Endometrial microvascular endothelial cells (primary cell): ENCODE measurements around the gene SMIM34. TPM values are rescaled to one million over a fixed set of nuclear protein-coding genes. Genes with fewer than 3 reads are reported as not detected.
"Not testable (repeated sequence)": the region's sequence is repeated elsewhere in the genome, so short reads cannot be mapped to it uniquely, and the experiment has no call there.

Experiments
- in situ Hi-C: cut with HindIII; loops from 2 replicates; pipeline ENCODE4 v1.10.0; 2017; ENCODE audit warnings: low sequenced_read_pairs, low pct_unique_long_range_greater_than_20kb; ENCODE audit errors: inconsistent ontology term
- total RNA-seq: library from RNA; depleted of rRNA; stranded (reverse); fragments of >200 nt; gene quantifications from one replicate; pipeline ENCODE4 v1.2.3, GENCODE V29; 2015; ENCODE audit errors: inconsistent ontology term

Gene SMIM34, protein sequence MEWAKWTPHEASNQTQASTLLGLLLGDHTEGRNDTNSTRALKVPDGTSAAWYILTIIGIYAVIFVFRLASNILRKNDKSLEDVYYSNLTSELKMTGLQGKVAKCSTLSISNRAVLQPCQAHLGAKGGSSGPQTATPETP
- not detected for total RNA-seq

DNA sequence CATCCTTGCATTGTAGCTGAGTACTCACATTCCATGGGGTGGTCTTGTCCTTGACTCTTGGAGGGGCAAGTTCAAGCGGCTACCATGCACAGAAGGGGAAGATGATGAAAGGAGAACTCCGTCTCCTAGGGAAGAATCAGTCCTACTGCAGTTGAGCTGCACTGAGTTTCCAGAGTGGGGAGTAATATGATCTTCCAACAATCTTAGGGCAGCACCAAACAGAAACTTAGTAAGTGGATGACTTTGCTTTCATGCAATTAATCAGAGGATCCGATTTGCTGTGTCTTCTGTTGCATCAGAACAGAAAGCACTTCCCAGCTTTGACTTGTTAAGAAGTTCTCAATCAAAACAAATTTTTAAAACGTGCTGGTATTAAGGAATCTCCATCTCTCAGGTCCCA, at the start of gene SMIM34:
SMIM34 (minus strand) TSS at position 147 of the 400 bp plus-strand sequence; CDS start at position 35, 112 bp downstream.
- in situ Hi-C loops, result not testable (repeated sequence)

DNA sequence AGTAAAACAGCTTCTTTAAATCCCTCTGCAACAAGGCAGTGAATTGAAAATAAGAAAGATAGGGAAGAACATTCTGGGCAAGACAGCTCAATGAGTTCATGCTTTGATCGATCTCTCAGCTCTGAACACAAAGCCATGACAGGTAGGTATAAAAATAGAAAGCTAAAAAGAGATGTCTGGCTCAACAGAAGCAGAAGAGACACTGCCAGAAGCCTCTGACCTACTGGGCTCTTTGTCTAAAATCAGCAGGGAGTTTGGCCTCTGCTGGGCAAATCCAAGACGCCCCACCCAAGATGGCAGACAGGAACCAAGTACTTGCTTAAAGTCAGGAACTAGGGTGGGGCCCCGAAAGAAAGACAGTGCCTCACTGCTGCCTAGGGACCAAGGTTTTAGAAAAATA, 43.6 kb upstream of the SMIM34 start:
- in situ Hi-C loops, result not testable (repeated sequence)

DNA sequence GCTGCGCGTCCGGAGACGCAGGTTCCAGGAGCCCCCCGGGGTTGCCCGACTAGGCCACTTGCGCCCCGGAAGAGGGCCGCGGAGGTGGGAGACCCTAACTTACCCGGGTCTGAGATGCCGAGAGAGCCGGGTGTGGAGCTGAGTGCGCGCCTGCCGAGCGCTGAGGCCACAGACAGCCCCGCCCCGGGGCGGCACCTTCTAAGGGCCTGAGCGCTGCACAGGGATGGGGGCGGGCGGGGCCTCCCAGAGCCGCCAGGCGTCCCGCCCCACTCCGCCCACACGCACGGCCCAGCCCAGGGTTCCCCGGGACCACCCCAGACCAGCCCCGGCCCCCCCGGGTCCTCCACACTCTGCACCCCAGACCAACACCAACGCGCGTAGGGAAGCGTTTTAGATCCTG, 35.7 kb upstream of the SMIM34 start:
- in situ Hi-C loops, result not testable (repeated sequence)

DNA sequence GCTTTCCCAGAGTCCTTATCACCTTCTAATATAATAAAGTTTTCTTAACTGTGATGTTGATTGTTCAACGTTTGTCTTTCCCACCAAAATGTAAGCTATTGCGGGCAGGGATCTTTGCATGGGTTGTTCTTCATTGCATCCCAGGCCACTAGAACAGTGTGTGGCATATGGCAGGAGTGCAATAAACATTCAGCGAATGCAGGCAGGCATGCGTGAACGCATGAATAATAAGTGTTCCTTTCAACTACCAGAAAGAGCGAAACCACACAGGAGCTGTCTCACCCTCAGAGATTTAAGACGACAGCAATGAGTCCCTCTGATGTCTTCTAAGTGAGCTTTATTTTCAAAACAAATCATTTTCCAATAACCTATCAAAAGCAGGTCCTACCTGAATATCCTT, 34.5 kb upstream of the SMIM34 start:
- in situ Hi-C loops, result not testable (repeated sequence)

DNA sequence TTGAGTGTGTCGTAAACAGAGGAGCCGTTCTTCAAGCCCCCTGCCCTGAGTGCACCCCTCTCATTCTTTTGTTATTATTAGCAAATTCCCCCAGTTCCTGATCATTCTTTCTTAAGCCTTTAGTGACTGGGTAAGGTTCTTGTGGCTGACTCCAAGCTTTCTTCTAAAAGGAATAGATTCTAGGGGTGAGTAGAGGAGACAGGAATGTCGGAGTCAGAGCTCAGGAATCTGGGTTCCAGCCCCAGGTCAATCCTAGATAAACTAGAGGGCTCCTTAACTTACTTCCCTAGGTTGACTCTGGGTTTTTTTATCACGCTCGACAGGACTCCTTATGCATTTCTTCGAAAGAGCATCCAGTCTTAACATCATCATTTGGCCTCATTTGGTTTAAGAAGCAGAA, 32.4 kb upstream of the SMIM34 start:
- in situ Hi-C loops, result not testable (repeated sequence)

DNA sequence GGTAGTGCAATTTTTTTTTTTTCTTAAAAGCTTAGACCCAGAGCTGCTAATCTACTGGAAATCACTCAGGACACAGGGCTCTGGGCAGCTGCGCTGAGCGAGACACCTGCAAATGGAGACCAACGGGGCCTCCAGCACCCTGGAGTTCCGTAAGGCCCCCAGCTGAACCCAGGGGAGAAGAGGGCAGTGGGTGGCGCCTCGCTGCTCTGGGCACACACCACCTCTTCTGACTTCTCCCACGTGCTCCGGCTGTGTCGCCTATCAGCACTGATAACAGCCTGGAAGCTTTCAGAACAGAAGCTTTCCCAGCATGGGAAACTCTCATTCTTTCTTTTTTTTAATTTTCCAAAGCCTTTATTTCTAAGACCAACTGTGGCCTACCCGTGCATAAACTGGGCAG, 31.9 kb upstream of the SMIM34 start:
- in situ Hi-C loops, result not testable (repeated sequence)

DNA sequence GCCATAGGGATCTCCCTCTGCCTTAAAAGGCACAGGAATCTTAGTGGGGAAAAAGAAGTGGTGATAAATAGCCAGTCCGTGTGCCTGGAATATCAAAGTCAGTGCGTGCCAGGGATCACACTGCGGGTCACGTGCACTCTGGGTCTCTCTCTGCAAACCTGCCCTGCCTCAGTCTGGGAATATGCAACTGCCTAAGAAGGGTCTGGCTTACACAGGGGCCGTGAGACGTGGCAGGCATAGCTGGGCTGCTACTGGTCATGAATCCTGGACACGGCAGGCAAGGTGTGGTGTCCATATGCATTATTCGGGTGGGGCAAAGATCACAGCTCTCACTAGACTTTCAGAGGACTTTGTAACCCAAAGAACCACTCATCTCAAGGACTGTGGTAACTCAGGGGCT, 23.3 kb upstream of the SMIM34 start:
- in situ Hi-C loops, result not testable (repeated sequence)

DNA sequence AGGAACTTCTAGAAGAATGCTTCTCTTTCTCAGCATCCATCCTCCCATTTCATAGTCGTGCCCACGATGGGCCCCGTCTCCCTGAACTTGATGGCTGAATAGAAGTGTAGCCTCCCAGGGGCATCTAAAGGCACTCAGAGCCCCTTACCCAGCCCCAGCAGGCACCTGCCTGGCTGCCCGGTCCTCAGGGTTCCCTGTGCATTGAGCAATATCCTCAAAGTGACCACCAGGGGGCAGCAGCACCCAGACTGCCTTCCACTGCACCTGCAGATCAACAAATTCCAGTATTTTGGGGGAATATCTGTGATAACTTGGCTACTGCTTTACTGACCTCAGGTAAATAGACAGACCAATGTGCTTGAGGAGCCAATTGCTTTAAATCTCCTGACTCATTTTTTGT, 19.7 kb upstream of the SMIM34 start:
- in situ Hi-C loops, result not testable (repeated sequence)

DNA sequence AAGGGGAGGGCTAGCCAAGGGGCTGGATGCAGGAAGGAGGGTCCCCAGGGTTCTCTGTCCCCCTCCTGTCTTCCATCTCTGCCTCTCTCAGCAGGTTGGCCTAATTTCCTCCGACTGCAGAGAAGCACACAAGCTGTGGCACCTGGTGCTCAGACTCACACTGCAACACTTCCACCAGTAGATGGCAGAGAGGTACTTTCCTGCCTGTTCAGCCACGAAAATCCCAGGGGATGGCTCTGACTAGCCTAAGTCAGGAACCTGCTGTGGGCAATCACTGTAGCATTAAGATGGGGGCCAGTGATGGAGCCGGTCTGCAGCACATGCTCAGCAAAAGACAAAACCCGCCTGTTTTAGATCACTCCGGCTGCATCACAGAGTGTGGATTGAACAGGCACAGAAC, 6.0 kb upstream of the SMIM34 start:
- in situ Hi-C loops, result not testable (repeated sequence)

DNA sequence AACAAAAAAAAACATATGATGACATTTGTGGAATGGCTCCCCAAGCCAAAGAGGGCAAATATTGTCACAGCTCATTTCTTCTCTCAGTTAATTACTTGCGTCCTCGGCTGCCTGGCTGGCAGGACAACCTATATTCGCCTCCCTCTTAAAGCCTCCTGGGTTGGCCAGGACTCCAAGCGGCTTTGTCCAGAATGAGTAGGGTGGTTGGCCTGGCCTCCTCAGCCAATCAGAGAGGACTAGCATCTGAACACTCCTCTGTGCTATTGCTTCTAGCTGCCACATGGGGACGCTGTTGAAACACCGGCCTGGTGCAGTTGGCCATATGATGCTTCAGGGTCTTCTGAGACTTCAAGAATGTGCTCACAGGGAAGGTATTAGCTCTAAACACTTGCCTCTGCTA, 4.7 kb upstream of the SMIM34 start:
- in situ Hi-C loops, result not testable (repeated sequence)

DNA sequence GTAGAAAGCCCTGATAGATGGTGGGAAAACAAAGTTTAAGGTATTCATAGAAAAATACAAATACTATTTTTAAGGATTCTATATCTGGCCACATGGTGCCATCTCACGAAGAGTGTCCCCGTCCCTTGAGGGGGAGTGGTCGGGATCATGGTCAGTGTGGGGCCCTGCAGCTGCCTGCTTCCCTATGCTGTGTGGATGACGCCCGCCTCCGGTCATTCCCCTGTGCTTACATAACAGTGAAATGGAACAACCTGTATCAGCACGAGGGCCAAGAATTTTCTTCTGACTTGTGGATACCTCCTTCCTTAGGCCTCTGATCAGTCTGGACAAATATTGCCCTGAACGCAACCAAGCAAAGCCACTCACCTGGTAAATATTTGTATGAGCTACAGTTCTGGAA, 3.6 kb upstream of the SMIM34 start:
- in situ Hi-C loops, result not testable (repeated sequence)

DNA sequence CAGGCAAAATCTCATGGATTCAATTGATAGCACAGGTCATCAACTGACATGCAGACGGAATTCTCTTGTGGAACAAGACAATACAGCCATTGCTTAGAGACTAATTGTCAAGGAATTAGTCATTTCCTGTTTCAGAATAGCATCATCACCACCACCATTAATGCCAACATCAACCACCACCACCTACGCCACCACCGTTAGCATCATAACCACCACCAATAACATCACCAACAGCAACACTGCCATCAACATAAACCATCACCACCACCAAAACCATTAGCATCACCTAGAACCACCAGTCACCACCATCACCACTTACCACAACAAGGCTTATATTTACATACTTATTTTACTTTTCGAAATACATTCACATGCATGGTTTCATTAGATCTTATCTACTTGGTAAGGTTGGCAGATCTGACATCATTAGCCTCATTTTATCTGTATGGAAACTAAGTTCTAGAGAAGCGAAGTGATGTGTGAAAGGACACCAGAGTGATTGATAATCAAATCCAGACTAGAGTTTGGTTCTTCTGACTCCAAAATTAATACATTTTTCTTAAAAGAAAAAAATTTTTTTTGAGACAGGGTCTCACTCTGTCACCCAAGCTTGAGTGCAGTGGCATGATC, 6.2 kb downstream of the SMIM34 start:
- in situ Hi-C loops, result not testable (repeated sequence)

DNA sequence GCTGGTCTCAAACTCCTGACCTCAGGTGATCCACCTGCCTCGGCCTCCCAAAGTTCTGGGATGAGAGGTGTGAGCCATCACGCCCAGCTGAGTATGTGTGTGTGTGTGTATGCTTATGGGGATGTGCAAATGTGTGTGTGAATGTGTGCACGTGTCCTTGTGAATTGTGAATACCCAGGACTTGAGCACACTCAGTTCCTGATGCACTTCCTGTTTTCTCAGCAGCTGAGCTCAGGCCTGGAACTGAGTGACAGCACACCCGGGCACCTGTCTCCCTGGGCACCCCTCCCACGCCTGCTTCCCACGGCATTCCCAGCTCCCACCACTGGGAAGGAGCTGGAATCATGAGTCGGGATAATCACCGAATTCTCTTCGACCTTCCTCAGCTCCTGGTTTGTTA, 16.5 kb downstream of the SMIM34 start:
- in situ Hi-C loops, result not testable (repeated sequence)

DNA sequence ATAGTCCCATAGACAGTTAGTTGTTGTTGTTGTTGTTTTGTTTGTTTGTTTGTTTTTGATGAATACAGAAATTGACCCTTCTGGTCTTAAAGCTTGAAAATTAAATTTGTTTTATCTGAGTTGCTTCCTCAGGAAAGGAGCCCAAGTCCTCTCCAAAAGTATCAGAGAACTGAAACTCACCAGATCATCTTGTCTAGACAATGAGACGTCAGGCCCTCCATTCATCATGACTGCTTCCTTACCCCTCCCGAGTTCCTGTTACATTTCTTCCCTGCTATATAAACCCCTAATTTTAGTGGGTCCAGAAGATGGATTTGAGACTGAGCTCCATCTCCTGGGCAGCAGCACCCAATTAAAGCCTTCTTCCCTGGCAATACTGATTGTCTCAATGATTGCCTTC, 17.1 kb downstream of the SMIM34 start:
- in situ Hi-C loops, result not testable (repeated sequence)

DNA sequence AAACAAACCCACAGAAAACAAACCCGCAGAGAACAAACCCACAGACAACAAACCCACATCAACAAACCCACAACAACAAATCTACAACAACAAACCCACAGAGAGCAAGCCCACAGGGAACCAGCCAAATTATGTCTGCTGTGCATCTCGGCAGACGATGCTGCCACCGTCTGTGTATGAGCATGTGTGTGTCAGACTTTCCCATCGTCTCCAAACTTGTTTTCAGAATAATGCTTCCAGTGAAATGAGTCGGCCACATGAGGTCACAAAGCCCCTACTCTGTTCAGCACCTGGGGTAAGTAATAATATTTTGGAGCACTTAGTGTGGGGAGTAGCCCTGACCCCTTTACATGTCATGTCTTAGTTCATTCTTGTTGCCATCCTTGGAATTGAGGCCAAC, 17.6 kb downstream of the SMIM34 start:
- in situ Hi-C loops, result not testable (repeated sequence)

DNA sequence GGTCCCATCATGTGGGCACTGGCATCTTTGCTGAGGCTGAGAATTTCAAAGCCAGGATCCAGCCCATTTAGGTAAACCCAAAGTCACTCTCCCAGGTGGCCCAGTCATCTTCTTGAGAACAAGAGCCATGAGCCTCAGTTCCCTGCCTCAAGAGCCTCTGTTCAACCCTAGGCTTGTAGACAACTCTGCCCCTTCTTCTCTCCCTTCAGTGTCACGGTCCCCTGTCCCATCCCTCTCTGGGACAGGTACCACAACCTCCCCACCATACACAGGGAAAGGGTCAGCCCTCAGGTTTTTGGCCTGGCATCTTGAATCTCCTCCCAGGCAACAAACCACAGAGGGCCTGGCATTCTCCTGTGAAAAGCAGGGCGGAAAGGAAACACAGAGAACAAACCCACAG, 18.1 kb downstream of the SMIM34 start:
- in situ Hi-C loops, result not testable (repeated sequence)

DNA sequence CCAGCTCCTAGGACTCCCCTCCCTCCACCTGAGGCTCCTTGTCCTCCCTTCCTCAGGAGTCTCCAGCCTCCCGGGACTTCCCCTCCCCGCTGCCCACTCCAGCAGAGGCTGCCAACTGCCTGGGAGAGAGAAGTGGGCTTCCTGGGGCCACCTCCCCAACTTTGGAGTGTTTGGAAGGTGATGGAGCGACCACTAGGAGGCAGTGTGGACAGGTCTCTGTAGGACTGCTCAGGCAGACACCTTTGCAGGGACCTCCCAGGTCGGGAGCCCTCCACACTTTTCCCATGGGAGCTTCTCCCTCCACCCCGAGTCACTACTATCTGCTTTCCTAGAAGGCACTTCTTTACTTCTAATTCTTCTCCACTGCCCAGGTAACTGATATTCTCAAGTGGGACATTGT, 19.0 kb downstream of the SMIM34 start:
- in situ Hi-C loops, result not testable (repeated sequence)

DNA sequence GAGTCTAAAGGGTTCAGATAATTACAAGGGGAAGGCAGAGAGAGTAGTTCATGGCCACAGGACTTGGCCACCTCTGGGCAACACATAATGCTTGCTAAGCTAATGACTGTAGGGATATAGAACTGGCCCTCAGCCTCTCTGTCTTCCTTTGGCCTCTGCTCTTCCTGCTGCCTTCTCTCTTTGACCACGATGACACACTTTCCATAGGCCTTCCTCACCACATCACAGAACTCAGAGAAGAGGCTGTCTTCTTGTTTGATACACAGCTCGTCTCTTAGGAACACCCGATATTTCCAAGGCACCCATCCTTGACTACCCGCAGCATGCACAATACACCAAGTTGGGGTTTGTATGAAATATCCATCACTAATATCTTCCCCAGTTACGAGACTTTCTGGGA, 23.2 kb downstream of the SMIM34 start:
- in situ Hi-C loops, result not testable (repeated sequence)

DNA sequence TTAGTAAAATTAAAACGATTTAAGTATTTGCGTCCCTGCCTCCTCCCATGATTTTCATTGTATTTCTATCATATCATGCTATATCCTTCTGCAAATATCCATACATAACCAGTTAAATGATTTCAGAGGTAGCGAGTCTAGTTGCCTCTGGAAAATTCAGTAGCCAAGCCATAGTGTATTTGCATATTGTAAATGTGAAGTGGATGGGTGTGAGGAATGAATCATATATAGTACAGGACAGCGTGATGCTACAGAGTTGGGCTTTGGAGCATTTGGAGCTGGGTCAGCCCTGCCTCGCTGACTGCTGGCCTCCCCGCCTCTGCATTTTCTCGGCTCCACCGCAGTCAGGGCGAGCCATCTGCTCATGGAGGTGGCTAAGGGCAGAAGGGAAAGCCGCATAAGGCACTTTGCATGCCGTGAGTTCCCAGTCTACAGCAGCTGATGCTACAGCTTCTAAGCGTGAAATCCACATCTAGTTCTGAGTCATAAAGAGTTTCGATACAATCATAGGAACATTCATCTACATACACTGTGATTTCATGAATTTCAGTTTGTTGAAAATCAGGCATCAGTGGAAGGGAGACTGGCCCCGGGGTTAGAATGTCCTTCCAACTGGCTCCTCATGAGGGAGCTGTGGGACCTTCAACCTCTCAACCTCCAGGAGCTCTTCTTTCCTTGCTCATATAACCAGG, 39.9 kb downstream of the SMIM34 start:
- in situ Hi-C loops, result not testable (repeated sequence)

DNA sequence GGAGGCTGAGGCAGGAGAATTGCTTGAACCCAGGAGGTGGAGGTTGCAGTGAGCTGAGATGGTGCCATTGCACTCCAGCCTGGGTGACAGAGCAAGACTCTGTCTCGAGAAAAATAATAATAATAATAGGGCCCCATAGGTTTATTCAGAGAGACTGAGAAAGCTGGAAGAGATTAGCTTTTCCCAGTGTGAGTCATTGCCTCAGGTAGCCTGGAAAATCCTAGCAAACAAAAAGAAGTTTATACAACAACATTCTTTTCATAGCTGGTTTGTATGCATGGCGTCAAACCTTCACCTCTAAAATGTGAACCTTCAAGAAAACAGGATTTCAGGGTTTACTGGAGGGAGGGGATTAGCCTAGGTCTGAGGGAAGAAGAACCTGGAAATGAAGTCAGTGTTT, 40.6 kb downstream of the SMIM34 start:
- in situ Hi-C loops, result not testable (repeated sequence)
